ENCODE results near the gene SH3RF3. TPM values are rescaled to one million over a fixed set of nuclear protein-coding genes. Genes with fewer than 3 reads are reported as not detected.

Gene SH3RF3
- total RNA-seq, 1 donor from 2014 or later, result 6.4 TPM

GRCh38 chr2:109282360-109282759, 153.4 kb downstream of the SH3RF3 start:
- intact Hi-C loops (cut with DNase I), result no loop called here
- ATAC-seq (no peak), DNase-seq (ENCODE audit: low spot score) (no peak)

DNA sequence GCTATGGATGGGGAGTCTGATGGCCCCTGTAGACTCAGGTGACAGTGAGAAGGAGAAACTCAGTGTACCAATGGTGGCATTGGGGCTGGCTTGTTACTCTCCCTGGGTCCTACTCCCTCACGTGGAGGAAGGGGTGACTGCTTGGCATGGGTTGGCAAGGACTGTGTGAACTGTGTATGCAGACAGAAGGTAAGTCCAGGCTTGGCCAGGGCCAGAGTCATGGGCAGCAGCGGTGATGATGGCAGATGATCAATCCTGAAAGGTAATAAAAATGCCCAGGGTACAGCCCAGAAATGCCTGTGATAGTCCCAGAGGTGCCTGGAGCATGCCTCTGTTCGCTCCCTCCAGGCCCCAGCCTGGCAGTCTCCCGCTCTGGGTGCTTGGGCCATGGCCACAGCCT, 153.9 kb downstream of the SH3RF3 start:
- DNase-seq (ENCODE audit: low spot score) (no peak), ATAC-seq (no peak)
- intact Hi-C loops (cut with DNase I), result no loop called here

DNA sequence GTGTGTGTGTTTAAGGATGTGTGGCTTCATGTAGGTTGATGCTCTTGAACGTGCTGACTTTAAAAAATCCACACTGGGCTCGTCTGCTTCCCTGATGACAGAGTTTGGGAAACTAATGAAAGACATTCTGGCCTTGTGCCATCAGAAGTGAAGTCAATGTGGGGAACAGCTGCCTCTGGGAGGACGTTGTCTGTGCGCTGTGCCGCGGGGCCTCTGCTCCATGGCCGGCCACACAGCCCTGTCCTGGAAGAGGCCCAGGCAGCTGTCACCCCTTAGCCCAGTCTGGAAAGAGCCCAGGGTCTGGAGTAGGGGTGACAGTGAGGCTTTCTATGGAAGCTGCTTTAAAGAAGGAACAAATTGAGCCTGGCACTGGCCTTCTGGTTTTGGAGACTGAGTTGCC, 155.8 kb downstream of the SH3RF3 start:
- DNase-seq (ENCODE audit: low spot score) (no peak), ATAC-seq (peak; percentile 72)
- intact Hi-C loops (cut with DNase I), result no loop called here

DNA sequence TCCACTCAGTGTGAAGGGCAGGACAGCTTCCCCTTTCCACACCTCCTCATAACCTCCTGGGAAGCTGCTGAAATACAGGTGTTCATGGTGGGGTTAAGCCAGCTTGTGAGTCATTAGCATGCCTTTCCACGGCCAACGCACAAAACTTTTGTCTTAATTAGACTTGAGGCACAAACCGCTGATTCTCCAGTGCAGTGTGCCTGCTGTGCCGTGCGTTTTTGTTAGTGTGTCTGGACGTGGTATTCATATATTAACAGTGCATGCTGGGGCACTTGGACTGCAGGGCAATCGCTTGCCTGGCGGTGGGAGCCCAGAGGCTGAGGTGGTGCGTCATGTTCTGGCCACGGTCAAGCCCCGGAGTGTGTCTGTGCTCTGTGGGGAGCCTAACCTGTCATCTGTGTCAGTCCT, 156.2 kb downstream of the SH3RF3 start:
- intact Hi-C loops (cut with DNase I), result no loop called here
- ATAC-seq (peak; percentile 11), DNase-seq (ENCODE audit: low spot score) (no peak)

GRCh38 chr2:109287413-109287812, 158.4 kb downstream of the SH3RF3 start:
- ATAC-seq (no peak), DNase-seq (ENCODE audit: low spot score) (no peak)
- intact Hi-C loops (cut with DNase I), result no loop called here

- intact Hi-C loops (cut with DNase I), result no loop called here
- ATAC-seq, result no peak
- DNase-seq (ENCODE audit: low spot score), result no peak
Observed at GRCh38 chr2:109287838-109288237, 158.8 kb downstream of the SH3RF3 start.

DNA sequence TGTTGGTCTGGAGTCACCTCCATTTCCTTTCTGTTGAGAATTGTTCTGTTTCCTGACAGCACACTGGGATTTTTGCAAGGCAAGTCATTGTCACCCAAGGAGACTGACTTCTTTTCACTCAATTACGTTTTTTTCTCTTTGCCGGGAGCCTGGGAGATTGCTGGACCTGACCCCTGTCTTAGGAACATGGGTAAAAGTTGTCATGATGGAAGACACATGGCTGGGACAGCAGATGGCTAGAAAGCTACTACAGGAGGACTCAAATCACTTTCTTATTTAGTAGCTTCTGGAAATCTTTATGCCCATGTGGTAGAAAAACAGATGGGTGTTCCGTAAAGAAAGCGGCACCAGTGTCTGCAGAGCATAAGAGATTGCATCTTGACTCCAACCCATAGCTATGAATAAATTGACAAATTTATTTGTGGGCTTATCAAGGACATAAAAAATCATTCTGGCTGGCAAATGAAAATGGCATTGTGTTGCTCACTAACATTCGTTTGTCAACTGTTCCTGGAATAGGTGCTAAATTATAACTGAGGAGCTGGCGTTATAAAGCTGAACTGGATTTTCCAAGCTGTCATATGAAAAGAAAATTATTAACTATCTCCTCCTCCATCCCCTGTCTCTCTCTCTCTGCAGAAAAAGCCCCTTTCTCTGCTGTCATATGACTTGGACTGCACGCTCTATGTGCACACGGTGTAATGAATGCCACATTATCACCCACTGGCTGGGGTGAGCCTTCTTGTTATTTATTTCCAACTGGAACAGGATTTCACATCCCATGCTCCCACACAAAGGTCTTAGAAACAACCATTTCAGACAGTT, 159.8 kb downstream of the SH3RF3 start:
- DNase-seq (ENCODE audit: low spot score) (no peak), ATAC-seq (no peak)
- intact Hi-C loops (cut with DNase I), result no loop called here

DNA sequence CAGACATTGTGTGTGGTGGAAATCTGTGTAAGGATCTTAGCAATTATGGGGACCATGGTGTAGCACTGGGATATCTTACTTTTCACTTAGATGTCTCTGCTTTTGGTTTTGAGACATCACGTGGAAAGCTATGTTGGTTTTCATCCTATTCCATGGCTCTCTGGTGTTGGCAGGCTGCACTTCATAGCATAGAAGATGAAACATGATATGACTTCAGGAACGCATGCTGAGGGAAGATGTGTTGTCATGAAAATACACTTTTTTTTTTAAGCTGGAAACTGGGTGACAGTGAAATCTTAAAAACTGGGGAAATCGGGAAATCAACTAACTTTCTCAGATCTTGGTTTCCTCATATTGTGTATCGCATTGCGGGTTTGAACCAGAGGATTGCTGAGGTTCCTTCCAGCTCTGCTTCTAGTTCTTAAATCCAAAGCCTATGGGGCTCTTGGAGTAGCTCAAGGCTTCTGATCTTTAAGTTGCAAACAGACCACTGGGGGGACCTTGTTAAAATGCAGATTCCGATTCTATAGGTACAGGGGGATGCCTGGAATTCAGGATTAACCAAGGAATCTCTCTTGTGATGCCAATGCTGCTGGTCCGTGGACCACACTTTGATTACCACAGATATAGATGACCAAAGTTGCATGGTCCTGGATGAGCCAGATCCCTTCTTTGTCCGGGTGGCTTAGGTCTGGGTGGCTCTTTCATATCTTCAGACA, 160.7 kb downstream of the SH3RF3 start:
- intact Hi-C loops (cut with DNase I), result no loop called here
- DNase-seq (ENCODE audit: low spot score) (no peak), ATAC-seq (no peak)

GRCh38 chr2:109290887-109291643, 162.1 kb downstream of the SH3RF3 start:
- no peak for ATAC-seq
- intact Hi-C loops (cut with DNase I), result no loop called here

GRCh38 chr2:109292386-109292785, 163.4 kb downstream of the SH3RF3 start:
- intact Hi-C loops (cut with DNase I), result no loop called here
- DNase-seq (ENCODE audit: low spot score) (no peak), ATAC-seq (no peak)

More at GRCh38 chr2:109290887-109291643, 162.1 kb downstream of the SH3RF3 start:
- no peak for DNase-seq (ENCODE audit: low spot score)

DNA sequence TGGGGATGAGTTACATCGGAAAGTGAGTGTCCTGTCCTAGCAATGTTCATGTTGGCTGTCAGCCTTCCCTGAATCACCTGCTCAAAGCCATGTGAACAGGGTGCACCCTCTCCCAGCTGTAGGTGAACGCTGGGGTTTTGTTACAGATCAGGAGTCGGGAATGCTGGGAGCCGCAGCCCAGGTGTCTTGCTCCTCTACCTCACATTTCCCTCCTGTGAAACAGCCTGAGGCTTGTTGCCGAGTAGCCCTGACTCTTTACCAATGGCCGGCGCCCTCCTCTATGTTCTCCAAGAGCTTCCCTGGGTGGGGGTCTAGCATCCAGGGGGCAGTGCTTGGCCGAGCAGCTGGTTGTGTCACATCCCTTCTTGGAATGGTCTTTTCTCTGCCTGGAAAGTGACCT, 164.7 kb downstream of the SH3RF3 start:
- intact Hi-C loops (cut with DNase I), result no loop called here
- ATAC-seq, result no peak

GRCh38 chr2:109294523-109294922, 165.5 kb downstream of the SH3RF3 start:
- no peak for ATAC-seq
- DNase-seq (ENCODE audit: low spot score), result no peak
- intact Hi-C loops (cut with DNase I), result no loop called here

More for the DNA sequence above, 164.7 kb downstream of the SH3RF3 start:
- no peak for DNase-seq (ENCODE audit: low spot score)

- no peak for DNase-seq (ENCODE audit: low spot score)
- no peak for ATAC-seq
- intact Hi-C loops (cut with DNase I), result no loop called here
Observed at GRCh38 chr2:109295070-109295780, 166.2 kb downstream of the SH3RF3 start.

- ATAC-seq (no peak), DNase-seq (ENCODE audit: low spot score) (no peak)
- intact Hi-C loops (cut with DNase I), result no loop called here
Observed at GRCh38 chr2:109295781-109296117, 166.7 kb downstream of the SH3RF3 start.

GRCh38 chr2:109297566-109298490, 168.8 kb downstream of the SH3RF3 start:
- ATAC-seq (no peak), DNase-seq (ENCODE audit: low spot score) (no peak)
- intact Hi-C loops (cut with DNase I), result no loop called here

DNA sequence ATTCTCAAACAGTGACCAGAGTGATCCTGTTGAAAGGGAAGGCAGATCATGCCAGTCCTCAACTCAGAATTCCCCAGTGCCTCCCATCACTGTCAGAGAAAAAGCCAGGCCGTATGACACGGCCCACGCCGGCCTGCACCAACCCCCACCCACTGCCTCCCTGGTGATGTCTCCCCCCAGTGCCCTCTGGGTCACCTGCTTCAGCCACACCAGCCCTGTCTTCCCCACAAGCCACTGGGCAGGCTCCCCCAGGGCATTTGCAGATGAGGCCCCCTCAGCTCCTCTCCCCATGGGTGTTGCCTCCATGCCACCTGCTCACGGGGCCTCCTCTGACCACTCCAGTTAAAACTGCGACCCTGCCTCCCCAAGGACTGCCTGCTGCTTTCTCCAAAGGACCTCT, 169.8 kb downstream of the SH3RF3 start:
- intact Hi-C loops (cut with DNase I), result no loop called here
- ATAC-seq, result no peak
- DNase-seq (ENCODE audit: low spot score), result no peak

- ATAC-seq (no peak), DNase-seq (ENCODE audit: low spot score) (no peak)
- intact Hi-C loops (cut with DNase I), result no loop called here
Observed at GRCh38 chr2:109299536-109299935, 170.5 kb downstream of the SH3RF3 start.

- intact Hi-C loops (cut with DNase I), result no loop called here
- ATAC-seq, result no peak
- no peak for DNase-seq (ENCODE audit: low spot score)
Observed at GRCh38 chr2:109300582-109300981, 171.6 kb downstream of the SH3RF3 start.

Data from sciatic nerve (tissue), 2 donors.